Retinal pigment epithelial cell (primary cell): ENCODE results near the gene ADAP1.

Experiments
- DNase-seq: peaks from one replicate; pipeline ENCODE4 v3.0.0-alpha.2; 2010; ENCODE audit warnings: low read depth
- H3K4me3 ChIP-seq: 2 replicates; pipeline ENCODE4 v1.5.1; 2011; ENCODE audit warnings: mild to moderate bottlenecking, low read length, control low read depth, moderate library complexity
- CTCF ChIP-seq: conservative IDR thresholded peaks from 2 replicates; pipeline ENCODE4 v1.5.1; 2011; ENCODE audit warnings: low read depth, low read length, control low read depth, inconsistent platforms

ADAP1 gene

GRCh38 chr7:959271-959670 is 4.8 kb upstream of the ADAP1 start:
- no peak for TF ChIP-seq CTCF
- DNase-seq, result no peak
- H3K4me3 ChIP-seq, result no peak overlapping the region

GRCh38 chr7:958221-959200 is 4.0 kb upstream of the ADAP1 start:
- no peak overlapping the region for H3K4me3 ChIP-seq
- no peak for DNase-seq
- no peak for TF ChIP-seq CTCF

- H3K4me3 ChIP-seq, result no peak overlapping the region
- TF ChIP-seq CTCF, result no peak
- no peak for DNase-seq
These were observed 3.1 kb upstream of the ADAP1 start for GRCh38 chr7:957418-958220.

- DNase-seq, result no peak
- TF ChIP-seq CTCF, result no peak
- no peak overlapping the region for H3K4me3 ChIP-seq
These were observed 1.6 kb upstream of the ADAP1 start for GRCh38 chr7:956031-956430.

GRCh38 chr7:953547-954327 is 743 bp downstream of the ADAP1 start:
- peak overlapping the region; percentile 22 for H3K4me3 ChIP-seq
- no peak for TF ChIP-seq CTCF
- DNase-seq, result no peak

GRCh38 chr7:952548-953441 is 1.7 kb downstream of the ADAP1 start:
- no peak overlapping the region for H3K4me3 ChIP-seq
- no peak for TF ChIP-seq CTCF
- DNase-seq, result no peak
